ENCODE measurements around the gene ABCB8. TPM values are rescaled to one million over a fixed set of nuclear protein-coding genes. Genes with fewer than 3 reads are reported as not detected.
"Not testable (repeated sequence)": the region's sequence is repeated elsewhere in the genome, so short reads cannot be mapped to it uniquely, and the experiment has no call there.

The ABCB8 gene
- total RNA-seq, 6 donors from 2014 or later = 38.3 to 58.7 (median 42.5) TPM

GRCh38 chr7:151035902-151036301 lies 7.7 kb downstream of the ABCB8 start:
- Histone ChIP-seq H3K4me1 (peaks cover 13 to 17% (median 15%) of the 10 kb centered on the region in 4 donors), H3K9me3 (no peaks in the 10 kb centered on the region), H3K27me3 (no peaks in the 10 kb centered on the region), H3K27ac (no peak overlapping the region), H3K4me3 (no peak overlapping the region), H3K36me3 (peaks cover 0 to 48% (median 34%) of the 10 kb centered on the region in 4 donors)
- TF ChIP-seq CTCF (IDR thresholded peaks at IDR 0.05) (no peak), POLR2A (IDR thresholded peaks at IDR 0.05) (no peak), EP300 (IDR thresholded peaks at IDR 0.05) (no peak), POLR2AphosphoS5 (IDR thresholded peaks at IDR 0.05) (no peak)
- ATAC-seq (ENCODE audit: low FRiP score in 2 of 2) = no peak
- peak in 1 of 2 donors; percentile 63 for DNase-seq
- WGBS, 2 donors = 85 to 92% methylated on average over 7 to 17 of the region's 17 CpGs

DNA sequence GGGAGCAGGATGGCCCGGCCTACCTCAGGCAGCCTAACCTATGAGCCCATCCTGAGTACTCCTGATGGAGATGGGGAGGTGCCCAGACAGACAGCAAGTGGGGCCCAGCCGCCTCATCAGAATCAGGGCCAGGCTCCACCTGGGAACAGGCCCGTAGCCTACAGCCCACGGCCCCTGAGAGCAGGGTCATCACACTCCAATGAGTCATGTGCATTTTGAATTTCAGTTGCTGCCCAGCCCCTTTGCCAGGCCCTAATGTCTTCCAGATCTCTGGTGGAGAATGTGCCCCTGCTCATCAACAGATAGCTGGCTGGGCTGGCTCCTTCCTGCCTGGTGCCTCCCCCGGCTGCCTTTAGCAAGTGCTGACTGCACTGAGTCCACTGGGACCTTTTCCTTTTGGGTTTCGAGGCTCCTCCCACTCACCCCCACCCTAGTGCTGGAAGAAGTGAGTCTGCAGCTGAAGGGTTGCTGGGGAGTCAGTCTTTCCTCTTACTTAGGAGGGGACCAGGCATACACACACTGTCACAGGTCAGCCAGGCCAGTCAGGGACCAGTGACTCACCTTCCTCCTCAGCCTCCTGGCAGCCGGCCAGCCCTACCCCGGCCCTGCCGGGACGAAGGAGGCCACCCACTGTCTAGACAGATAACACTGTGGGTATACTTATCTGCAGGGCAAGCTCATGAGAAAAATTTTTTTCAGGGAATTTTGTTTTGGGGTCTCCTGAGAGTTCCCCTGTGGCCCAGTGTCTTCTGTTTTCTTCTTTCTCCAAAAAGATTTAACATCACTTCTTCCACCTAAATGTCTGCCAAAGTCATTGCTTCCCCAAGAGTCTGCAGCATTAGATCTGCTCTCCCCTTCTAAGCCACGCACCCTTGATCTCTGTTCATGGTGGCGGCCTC lies 10.9 kb downstream of the ABCB8 start:
- Histone ChIP-seq H3K4me3 (no peak overlapping the region), H3K36me3 (peaks cover 0 to 48% (median 40%) of the 10 kb centered on the region in 4 donors), H3K27me3 (no peaks in the 10 kb centered on the region), H3K4me1 (peaks cover 13 to 17% (median 15%) of the 10 kb centered on the region in 4 donors), H3K9me3 (no peaks in the 10 kb centered on the region), H3K27ac (peak overlapping the region in 3 of 4 donors; percentile 8 to 60 (median 16))
- TF ChIP-seq CTCF (IDR thresholded peaks at IDR 0.05) (no peak), POLR2AphosphoS5 (IDR thresholded peaks at IDR 0.05) (peak in 1 of 2 donors; percentile 17), POLR2A (IDR thresholded peaks at IDR 0.05) (peak in 1 of 4 donors; percentile 40)
- 29 to 45% methylated on average over 8 to 11 of the region's 12 CpGs for WGBS, 2 donors
- DNase-seq (peak; percentile 80 to 91), ATAC-seq (ENCODE audit: low FRiP score in 2 of 2) (peak; percentile 54 to 80)

DNA sequence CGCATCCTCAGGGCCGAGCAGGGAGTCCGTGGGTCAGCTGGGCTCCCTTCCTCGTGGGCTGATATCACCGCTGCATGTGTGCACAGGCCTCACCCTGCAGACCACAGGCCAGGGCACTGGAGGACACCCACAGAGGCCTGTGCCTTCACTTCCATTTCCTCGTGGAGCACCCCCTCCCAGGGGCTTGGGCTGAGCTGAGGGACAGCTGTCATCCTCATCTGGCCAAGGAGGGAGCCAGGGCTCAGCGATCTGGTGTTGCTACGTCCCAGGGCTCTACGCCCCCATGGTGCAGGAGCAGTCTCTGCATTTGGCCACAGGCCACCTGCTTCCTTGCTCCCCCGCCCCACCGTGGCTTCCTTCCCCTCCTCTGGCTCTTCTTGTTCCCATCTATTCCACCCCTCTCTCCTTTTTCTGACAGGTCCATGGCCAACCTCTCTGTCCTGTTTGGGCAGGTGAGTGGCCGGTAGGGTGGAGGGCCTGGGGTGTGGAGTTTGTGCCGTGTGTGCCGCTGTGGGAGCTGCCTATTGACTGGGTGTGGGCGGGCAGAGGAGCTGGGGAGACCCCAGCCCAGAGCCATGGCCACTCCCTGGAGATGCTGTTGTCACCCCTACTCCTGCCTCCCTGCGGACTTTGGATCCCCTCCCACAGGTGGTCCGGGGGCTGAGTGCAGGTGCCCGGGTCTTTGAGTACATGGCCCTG lies 11.7 kb downstream of the ABCB8 start:
- peak overlapping the region in 1 of 4 donors; percentile 8 for H3K27ac ChIP-seq
- ATAC-seq (ENCODE audit: low FRiP score in 2 of 2) = peak in 1 of 2 donors; percentile 2
- no peak for TF ChIP-seq CTCF (IDR thresholded peaks at IDR 0.05)
- no peak for TF ChIP-seq POLR2A (IDR thresholded peaks at IDR 0.05)
- no peak for TF ChIP-seq POLR2AphosphoS5 (IDR thresholded peaks at IDR 0.05)
- TF ChIP-seq EP300 (IDR thresholded peaks at IDR 0.05) = no peak

GRCh38 chr7:151040616-151041375 lies 12.5 kb downstream of the ABCB8 start:
- ATAC-seq (ENCODE audit: low FRiP score in 2 of 2) (no peak), DNase-seq (peak in 1 of 2 donors; percentile 70)
- Histone ChIP-seq H3K27me3 (no peaks in the 10 kb centered on the region), H3K4me3 (no peak overlapping the region), H3K36me3 (peaks cover 0 to 46% (median 33%) of the 10 kb centered on the region in 4 donors), H3K4me1 (peaks cover 13 to 17% (median 15%) of the 10 kb centered on the region in 4 donors), H3K9me3 (no peaks in the 10 kb centered on the region), H3K27ac (no peak overlapping the region)
- 90 to 94% methylated on average over 15 to 30 of the region's 30 CpGs for WGBS, 2 donors
- TF ChIP-seq EP300 (IDR thresholded peaks at IDR 0.05) (no peak), POLR2AphosphoS5 (IDR thresholded peaks at IDR 0.05) (no peak), POLR2A (IDR thresholded peaks at IDR 0.05) (no peak), CTCF (IDR thresholded peaks at IDR 0.05) (no peak)

More for the DNA sequence above, 11.7 kb downstream of the ABCB8 start:
- peaks cover 13 to 17% (median 15%) of the 10 kb centered on the region in 4 donors for H3K4me1 ChIP-seq
- DNase-seq = peak in 1 of 2 donors; percentile 61
- H3K9me3 ChIP-seq = no peaks in the 10 kb centered on the region
- 75 to 78% methylated on average over 15 to 16 of the region's 18 CpGs for WGBS, 2 donors
- no peaks in the 10 kb centered on the region for H3K27me3 ChIP-seq
- no peak overlapping the region for H3K4me3 ChIP-seq
- H3K36me3 ChIP-seq = peaks cover 0 to 46% (median 35%) of the 10 kb centered on the region in 4 donors

DNA sequence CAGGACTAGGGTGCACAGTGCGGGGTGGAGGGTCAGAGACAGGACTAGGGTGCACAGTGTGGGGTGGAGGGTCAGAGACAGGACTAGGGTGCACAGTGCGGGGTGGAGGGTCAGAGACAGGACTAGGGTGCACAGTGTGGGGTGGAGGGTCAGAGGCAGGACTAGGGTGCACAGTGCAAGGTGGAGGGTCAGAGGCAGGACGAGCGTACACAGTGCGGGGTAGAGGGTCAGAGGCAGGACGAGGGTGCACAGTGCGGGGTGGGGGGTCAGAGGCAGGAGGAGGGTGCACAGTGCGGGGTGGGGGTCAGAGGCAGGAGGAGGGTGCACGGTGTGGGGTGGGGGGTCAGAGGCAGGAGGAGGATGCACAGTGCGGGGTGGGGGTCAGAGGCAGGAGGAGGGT lies 15.2 kb downstream of the ABCB8 start:
- 88 to 90% methylated on average over 8 to 10 of the region's 10 CpGs for WGBS, 2 donors
- H3K4me1 ChIP-seq = peaks cover 13 to 27% (median 17%) of the 10 kb centered on the region in 4 donors
- DNase-seq; ATAC-seq (ENCODE audit: low FRiP score in 2 of 2); H3K27ac ChIP-seq; H3K4me3 ChIP-seq; H3K9me3 ChIP-seq; H3K27me3 ChIP-seq: not testable (repeated sequence)
- peaks cover 0 to 32% (median 16%) of the 10 kb centered on the region in 4 donors for H3K36me3 ChIP-seq

Data from upper lobe of left lung (tissue), 6 donors.